Lower leg skin (tissue), 4 donors: ENCODE results near the gene JAK3. TPM values are rescaled to one million over a fixed set of nuclear protein-coding genes. Genes with fewer than 3 reads are reported as not detected.

ENCODE experiments used
- DNase-seq, 2 donors: peaks; one replicate each; pipeline ENCODE4 v3.0.0-alpha.2; 2019; ENCODE audit warnings: low spot score in 2 of 2
- H3K4me3 ChIP-seq: fragments of 200-600 bp; sonication (generic); 2 replicates; pipeline ENCODE4 v1.5.1; 2017; ENCODE audit warnings: mild to moderate bottlenecking, low read depth; ENCODE audit not compliant: poor library complexity, severe bottlenecking
- CTCF ChIP-seq, 3 donors: fragments of 450-650 bp; IDR thresholded peaks; one replicate each; pipeline ENCODE4 v1.5.1; 2016; ENCODE audit warnings: antibody characterized with exemption in 3 of 3, mild to moderate bottlenecking in 3 of 3, moderate library complexity in 2 of 3
- POLR2A ChIP-seq, 2 donors: fragments of 450-650 bp; IDR thresholded peaks; one replicate each; pipeline ENCODE4 v1.6.1; 2016 to 2017; ENCODE audit warnings: antibody characterized with exemption in 2 of 2, mild to moderate bottlenecking in 1 of 2, moderate library complexity in 1 of 2
- WGBS, 2 donors: methylation state at CpG; one replicate each; pipeline ENCODE4 v1.1.5; 2018; 5-methylcytosine and 5-hydroxymethylcytosine counted together
- intact Hi-C: fragments of 100-400 bp; cut with DNase I; formaldehyde crosslinking; loops from one replicate; pipeline ENCODE4 v1.15.0; 2023; ENCODE audit warnings: low total_unique reads
- total RNA-seq, 4 donors: library from RNA; depleted of rRNA; stranded (reverse); fragments of >200 nt; gene quantifications; one replicate each; pipeline ENCODE4 v1.1.0, GENCODE V29; 2016

JAK3 gene
- total RNA-seq, 4 donors from 2014 or later = 2.1 to 4.0 (median 3.7) TPM

GRCh38 chr19:17824339-17824738, 23.4 kb downstream of the JAK3 start:
- H3K4me3 ChIP-seq = no peak overlapping the region
- 64 to 69% methylated on average over 7 to 8 of the region's 8 CpGs for WGBS, 2 donors
- intact Hi-C loops = no loop called here
- TF ChIP-seq POLR2A (IDR thresholded peaks at IDR 0.05) (no peak), CTCF (IDR thresholded peaks at IDR 0.05) (no peak)
- no peak for DNase-seq

- no peak for DNase-seq
- H3K4me3 ChIP-seq = no peak within 1 kb of the TSS
- WGBS, 2 donors = 59 to 76% methylated on average over 29 to 34 of the region's 34 CpGs
- intact Hi-C loops = no loop called here
- TF ChIP-seq CTCF (IDR thresholded peaks at IDR 0.05) = no peak
- no peak for TF ChIP-seq POLR2A (IDR thresholded peaks at IDR 0.05)
Measured at GRCh38 chr19:17821190-17821589, 26.6 kb downstream of the JAK3 start, which contains the start of gene INSL3. TSS of gene INSL3 (minus strand) at chr19:17821519. CDS start at chr19:17821506, 13 bp downstream.

- no peak for TF ChIP-seq CTCF (IDR thresholded peaks at IDR 0.05)
- TF ChIP-seq POLR2A (IDR thresholded peaks at IDR 0.05) = no peak
- WGBS, 2 donors = 67 to 69% methylated on average over 11 to 13 of the region's 13 CpGs
- no peak overlapping the region for H3K4me3 ChIP-seq
- intact Hi-C loops = no loop called here
- DNase-seq = no peak
Measured at GRCh38 chr19:17817668-17818363, 30.0 kb downstream of the JAK3 start.

GRCh38 chr19:17812099-17812498, 35.7 kb downstream of the JAK3 start:
- no peak overlapping the region for H3K4me3 ChIP-seq
- TF ChIP-seq CTCF (IDR thresholded peaks at IDR 0.05) = no peak
- TF ChIP-seq POLR2A (IDR thresholded peaks at IDR 0.05) = no peak
- DNase-seq = no peak
- intact Hi-C loops = no loop called here
- WGBS, 2 donors = 71 to 75% methylated on average over 5 of the region's 5 CpGs

- no peak for DNase-seq
- intact Hi-C loops = no loop called here
- WGBS, 2 donors = 87 to 89% methylated on average over 20 of the region's 20 CpGs
Measured at GRCh38 chr19:17811681-17812080, 36.1 kb downstream of the JAK3 start.

More at GRCh38 chr19:17811681-17812080, 36.1 kb downstream of the JAK3 start:
- no peak for TF ChIP-seq CTCF (IDR thresholded peaks at IDR 0.05)
- no peak for TF ChIP-seq POLR2A (IDR thresholded peaks at IDR 0.05)
- H3K4me3 ChIP-seq = no peak overlapping the region
